Coronary artery (tissue), 2 donors: ENCODE measurements around the gene DGCR6L.
"Not testable (repeated sequence)": the region's sequence is repeated elsewhere in the genome, so short reads cannot be mapped to it uniquely, and the experiment has no call there.

ENCODE experiments used
- DNase-seq: peaks from one replicate; pipeline ENCODE4 v3.0.0-alpha.2; 2017; ENCODE audit warnings: low spot score
- H3K27ac ChIP-seq, 2 donors: fragments of 200-600 bp; sonication (generic); one replicate each; pipeline ENCODE4 v1.5.1; 2016 to 2019
- H3K4me3 ChIP-seq: fragments of 200-600 bp; sonication (generic); 2 replicates; pipeline ENCODE4 v1.5.1; 2016; ENCODE audit warnings: mild to moderate bottlenecking, moderate library complexity
- CTCF ChIP-seq: fragments of 200-600 bp; sonication (generic); IDR thresholded peaks from one replicate; pipeline ENCODE4 v1.5.1; 2019; ENCODE audit warnings: antibody characterized with exemption

The DGCR6L gene

GRCh38 chr22:20291249-20291586, 28.6 kb downstream of the DGCR6L start:
- no peak for TF ChIP-seq CTCF
- Histone ChIP-seq H3K27ac (no peak overlapping the region), H3K4me3 (no peak overlapping the region)
- no peak for DNase-seq

- no peak for DNase-seq
Observed at GRCh38 chr22:20290578-20291248, 29.1 kb downstream of the DGCR6L start.

GRCh38 chr22:20290045-20290392, 29.8 kb downstream of the DGCR6L start:
- DNase-seq, result no peak
- H3K4me3 ChIP-seq, result no peak overlapping the region
- H3K27ac ChIP-seq, result no peak overlapping the region
- no peak for TF ChIP-seq CTCF

More at GRCh38 chr22:20290578-20291248, 29.1 kb downstream of the DGCR6L start:
- no peak overlapping the region for H3K4me3 ChIP-seq
- TF ChIP-seq CTCF, result no peak
- no peak overlapping the region for H3K27ac ChIP-seq

GRCh38 chr22:20289182-20290044, 30.4 kb downstream of the DGCR6L start:
- not testable (repeated sequence) for H3K27ac ChIP-seq, DNase-seq, H3K4me3 ChIP-seq

GRCh38 chr22:20286784-20287423, 33.0 kb downstream of the DGCR6L start:
- DNase-seq, H3K4me3 ChIP-seq, H3K27ac ChIP-seq: not testable (repeated sequence)

GRCh38 chr22:20286312-20286660, 33.6 kb downstream of the DGCR6L start:
- H3K27ac ChIP-seq, DNase-seq, H3K4me3 ChIP-seq: not testable (repeated sequence)

- TF ChIP-seq CTCF, result peak; percentile 63
- H3K4me3 ChIP-seq, DNase-seq: not testable (repeated sequence)
Observed at GRCh38 chr22:20285473-20286311, 34.2 kb downstream of the DGCR6L start.

GRCh38 chr22:20284471-20285086, 35.3 kb downstream of the DGCR6L start:
- no peak for DNase-seq
- H3K27ac ChIP-seq, result no peak overlapping the region
- TF ChIP-seq CTCF, result no peak
- H3K4me3 ChIP-seq, result no peak overlapping the region

More at GRCh38 chr22:20285473-20286311, 34.2 kb downstream of the DGCR6L start:
- H3K27ac ChIP-seq, result not testable (repeated sequence)
